ENCODE measurements around the gene OR4F6.
"Not testable (repeated sequence)": the region's sequence is repeated elsewhere in the genome, so short reads cannot be mapped to it uniquely, and the experiment has no call there.

Gene OR4F6, protein sequence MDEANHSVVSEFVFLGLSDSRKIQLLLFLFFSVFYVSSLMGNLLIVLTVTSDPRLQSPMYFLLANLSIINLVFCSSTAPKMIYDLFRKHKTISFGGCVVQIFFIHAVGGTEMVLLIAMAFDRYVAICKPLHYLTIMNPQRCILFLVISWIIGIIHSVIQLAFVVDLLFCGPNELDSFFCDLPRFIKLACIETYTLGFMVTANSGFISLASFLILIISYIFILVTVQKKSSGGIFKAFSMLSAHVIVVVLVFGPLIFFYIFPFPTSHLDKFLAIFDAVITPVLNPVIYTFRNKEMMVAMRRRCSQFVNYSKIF

DNA sequence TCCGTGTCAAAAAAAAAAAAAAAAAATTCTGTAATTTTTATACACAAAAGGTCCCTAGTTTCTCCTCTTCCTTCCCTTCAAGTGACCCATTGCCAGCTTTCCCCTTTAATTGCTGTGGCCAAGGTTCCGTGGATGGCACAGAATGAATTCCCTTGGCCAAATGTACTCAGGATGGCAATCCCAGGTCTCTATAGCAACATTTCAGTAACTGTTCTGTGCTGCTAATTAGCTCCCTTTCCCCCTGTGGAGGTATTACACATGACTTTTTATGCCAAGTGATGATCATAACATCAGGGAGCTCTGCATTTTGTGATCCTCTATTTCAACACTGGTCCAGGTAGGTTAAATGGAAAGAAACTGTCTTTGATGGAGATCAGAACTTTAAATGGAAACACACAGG lies at the start of gene OR4F6:
OR4F6 (plus strand) TSS at position 301 of the 400 bp plus-strand sequence. CDS start 2,211 bp downstream, outside the sequence.
- DNase-seq: no peak

DNA sequence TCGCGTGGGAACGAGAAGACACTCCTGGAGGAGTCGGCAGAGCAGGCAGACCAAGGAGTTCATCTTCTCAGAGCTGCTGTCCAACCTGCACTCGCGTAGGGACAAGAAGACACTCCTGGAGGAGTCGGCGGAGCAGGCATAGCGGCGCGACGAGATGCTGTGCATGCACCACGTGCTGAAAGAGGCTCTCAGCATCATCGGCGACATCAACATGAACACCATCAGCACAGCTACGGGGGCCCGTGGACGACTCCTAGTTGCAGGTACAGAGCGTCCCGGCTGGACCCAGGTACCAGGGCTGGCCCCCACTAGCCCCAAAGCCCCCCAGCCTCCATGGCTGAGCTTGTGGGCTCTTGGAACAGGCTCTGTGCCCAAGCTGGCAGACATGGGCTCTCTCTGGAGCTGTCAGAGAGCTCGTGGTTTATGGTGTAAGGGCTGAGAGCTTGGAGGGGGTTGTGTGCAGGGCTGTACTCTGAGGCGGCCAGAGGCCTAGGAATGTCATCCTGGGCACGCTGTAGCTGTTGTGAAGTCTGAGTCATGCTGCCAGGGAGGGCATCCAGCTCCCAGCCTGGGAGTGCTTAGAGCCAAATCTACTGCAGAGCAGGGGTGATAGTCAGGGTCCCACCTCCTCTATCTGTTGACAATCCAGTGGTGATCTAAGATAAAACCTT lies 38.5 kb upstream of the OR4F6 start:
- DNase-seq: not testable (repeated sequence)

DNA sequence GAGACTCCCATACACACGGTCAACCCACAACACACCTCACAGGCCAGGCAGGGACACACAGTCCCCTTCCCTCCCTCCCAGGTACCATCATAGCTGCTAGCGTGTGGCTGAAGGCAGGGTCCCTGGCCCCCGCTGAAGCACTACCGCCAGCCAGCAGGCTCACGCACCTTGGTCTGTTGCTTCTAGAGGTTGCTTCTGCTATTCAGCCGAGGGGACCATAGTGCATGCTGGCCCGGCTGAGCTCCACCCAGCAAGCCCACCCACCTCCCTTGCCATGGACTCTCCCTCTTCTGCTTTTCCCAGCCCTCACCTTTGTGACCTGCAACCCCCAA lies 38.0 kb upstream of the OR4F6 start:
- not testable (repeated sequence) for DNase-seq

DNA sequence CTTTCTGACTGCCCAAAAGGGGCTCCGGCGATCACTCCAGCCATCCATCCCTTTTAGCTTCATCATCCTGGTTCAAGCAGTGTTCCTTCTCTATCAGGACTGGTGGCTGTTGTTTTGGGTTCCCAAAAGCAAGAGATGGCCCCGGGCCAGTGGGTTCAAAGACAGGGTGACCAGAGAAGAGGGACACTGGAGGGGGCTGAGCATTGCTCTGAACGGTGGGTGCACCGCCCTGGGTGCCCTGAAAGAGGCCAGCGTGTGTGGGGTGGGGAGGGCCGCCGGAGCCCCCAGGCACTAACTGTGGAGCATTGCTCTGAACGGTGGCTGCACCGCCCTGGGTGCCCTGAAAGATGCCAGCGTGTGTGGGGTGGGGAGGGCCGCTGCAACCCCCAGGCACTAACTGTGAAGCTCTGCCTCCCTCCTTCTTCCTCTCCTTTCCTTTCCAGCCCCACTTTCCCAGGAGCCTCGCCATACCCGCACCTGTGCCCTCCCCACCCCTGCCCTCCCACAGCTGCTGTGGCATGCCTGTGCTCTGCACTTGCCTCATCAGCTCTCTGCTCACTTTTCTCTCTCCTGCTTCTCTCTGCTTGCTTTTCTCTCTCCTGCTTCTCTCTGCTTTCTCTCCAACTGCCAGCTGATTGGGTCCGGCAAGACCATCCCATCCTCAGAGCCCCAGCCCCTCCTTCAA lies 37.4 kb upstream of the OR4F6 start:
- DNase-seq: no peak

DNA sequence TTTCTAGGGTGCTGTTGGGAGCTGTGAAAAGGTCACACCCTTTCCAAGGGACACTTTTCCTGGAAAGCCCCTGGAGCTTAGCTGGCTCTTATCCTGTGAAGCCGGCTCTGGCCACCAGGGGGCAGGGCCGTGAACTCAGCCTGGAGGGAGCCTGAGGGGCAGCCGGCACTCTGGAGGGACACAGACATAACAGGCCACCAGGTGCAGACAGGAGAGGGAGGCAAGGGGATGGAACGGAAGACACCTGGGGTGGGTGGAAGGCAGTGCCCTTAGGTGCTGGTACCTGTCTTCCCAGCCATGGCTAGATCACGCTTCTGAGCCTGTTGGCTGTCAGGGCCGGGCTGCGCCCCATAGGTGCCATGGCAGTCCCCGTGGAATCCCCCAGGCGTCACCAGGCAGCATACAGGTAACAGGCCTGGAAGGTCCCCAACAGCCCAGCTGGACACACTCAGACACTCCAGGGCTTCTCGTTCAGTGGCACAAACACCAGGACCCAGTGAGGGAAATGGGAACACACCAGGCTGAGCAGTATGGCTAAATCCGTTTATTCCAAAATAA lies 36.1 kb upstream of the OR4F6 start:
- not testable (repeated sequence) for DNase-seq

DNA sequence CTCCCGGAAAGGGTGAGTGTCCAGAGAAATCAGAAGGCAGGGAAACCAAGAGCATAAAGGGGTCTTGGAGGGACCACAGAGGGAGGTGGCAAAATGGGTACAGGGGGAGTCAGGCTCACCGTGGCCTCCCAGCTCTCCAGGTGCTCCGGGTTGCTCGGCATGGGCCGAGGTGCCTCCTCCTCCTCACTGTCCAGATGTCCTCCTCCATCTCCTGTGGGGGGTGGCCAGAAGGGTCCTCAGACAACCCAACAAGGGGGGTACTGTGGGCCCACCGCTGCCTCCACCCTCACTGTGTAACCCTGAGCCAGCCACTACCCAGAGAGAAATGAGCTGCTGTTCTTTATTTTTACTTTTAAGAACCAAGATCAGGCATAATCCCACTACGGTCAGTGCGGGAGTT lies 30.4 kb upstream of the OR4F6 start:
- no peak for DNase-seq

DNA sequence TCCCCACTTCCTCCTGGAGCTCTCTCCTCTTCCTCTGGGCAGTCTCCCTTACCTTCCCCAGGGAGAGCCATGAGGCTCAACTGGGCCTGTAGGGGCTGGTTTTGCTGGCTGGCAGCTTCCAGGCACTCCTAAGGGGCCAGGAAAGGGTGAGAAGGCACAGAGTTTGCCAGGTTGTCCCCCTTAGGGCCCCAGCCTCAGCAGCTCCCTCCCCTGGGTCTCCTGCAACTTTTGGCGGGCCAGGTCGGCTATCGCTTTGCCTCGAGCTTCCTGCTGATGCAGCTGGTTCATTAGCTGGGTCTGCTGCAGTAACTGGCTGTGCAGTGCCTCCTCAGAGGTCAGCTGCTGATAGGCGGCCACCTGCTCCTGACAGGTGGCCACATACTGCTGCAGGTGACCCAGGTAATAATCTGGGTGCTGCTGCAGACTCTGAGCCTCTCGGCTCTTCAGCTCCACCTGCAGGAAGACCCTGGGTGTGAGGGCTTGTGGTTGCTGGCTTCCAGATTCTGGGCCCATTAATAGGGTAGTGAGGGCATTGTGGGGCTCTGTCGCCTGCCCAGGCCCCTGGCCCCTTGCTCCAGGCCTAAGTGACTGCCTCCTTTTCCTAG lies 29.7 kb upstream of the OR4F6 start:
- no peak for DNase-seq

DNA sequence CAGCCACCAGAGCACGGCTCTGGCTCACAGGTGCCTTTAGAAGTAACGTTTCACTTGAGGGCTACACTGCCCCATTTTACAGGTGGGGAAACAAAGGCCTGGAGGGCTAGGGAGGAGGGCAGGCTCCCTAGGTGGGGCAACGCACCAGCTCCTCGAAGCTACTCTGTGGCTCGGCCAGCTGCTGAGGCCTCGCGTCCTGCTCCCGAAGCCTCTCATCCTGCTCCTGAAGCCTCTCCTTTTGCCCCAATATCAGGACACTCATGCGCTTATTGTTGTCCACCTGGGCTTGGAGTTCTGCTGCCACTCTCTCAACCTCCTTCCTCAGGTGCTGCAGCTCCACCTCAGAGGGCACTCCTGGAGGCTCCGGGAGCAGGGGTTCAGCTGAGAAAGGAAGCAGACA lies 28.2 kb upstream of the OR4F6 start:
- DNase-seq: no peak

DNA sequence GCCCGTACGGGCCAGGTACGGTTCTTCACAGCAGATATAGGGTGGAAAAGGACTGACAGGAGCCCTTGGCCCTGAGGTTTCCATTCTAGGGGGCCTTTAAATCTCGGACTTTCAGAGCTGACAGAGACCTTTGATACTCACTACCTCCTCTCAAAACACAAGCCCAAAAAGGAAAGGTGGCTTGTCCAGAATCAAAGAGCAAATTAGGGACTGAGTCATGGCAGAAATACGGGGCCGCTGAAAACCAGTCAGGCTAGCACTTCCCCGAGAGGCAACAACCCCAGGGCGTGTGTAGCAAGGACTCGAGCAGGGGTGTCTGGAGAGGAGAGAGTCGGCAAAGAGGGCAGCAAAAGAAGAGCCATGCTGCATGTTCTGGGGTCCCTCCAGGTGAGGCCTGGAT lies 24.7 kb upstream of the OR4F6 start:
- not testable (repeated sequence) for DNase-seq

DNA sequence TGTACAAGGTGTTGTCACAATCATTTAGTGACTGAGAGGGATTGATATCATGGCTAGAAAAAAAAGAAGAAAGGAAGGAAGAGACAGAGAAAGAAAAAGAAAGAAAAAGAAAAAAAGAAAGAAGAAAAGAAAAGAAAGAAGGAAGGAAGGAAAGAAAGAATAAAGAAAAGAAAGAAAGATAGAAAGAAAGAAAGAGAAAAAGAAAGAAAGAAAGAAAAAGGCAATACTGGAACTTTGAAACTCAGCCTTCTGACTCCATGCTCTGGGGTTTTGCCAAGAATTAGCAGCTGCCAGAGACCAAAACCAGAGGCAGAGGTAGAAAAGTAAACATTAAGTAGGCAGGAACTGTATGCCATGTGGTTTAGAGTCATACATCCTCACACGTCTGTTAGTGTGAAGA lies 23.1 kb upstream of the OR4F6 start:
- not testable (repeated sequence) for DNase-seq

DNA sequence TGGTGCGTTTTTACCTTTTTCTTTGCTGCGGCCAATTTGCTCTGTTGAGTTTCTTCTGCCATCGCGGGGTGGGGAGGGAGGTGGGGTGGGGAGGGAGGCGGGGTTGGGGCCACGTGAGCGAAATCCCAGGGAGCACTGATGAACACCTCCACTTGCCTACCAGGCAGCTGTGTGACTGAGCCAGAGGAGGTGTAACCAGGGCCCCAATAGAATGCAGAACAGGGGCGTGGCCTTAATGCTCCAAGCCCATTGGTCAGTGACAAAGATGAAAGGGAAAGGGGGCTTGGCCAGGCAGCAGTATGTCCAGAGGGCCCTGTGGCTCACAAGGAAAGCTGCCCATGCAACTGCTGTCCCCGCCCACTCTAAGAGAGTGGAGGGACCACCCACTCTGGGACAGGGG lies 21.4 kb upstream of the OR4F6 start:
- no peak for DNase-seq

DNA sequence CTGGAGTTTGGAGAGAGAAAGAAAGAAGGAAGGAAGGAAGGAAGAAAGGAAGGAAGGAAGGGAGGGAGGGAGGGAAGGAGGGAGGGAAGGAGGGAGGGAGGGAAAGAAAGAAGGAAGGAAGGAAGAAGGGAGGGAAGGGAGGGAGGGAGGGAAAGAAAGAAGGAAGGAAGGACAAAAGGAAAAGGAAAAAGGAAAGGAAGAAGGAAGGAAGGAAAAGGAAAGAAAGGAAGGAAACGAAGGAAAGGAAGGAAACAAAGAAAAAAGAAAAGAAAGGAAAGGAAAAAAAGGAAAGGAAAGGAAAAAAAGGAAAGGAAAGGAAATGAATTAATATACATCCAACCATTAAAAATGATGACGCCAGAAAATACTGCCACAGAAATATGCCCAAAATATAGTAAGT lies 18.7 kb upstream of the OR4F6 start:
- DNase-seq: no peak

DNA sequence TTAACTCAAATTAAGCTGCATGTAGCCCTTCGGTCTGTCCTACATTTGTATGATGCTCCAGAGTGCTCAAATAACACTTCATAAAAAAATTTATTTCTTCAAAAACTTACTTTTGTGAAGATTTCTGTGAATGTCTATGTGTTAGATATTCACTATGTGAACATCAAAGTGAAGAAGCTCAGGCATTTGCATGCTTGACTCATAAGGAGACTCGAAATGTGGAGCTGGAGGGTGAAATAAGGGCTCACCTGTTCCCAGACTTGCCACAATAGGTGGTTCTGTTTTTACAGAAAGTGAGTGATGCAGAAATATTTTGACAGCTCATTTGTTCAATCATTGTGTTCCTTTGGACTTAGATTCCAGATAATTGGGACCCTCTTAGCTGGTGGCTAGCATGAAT lies 16.9 kb upstream of the OR4F6 start:
- DNase-seq: not testable (repeated sequence)

DNA sequence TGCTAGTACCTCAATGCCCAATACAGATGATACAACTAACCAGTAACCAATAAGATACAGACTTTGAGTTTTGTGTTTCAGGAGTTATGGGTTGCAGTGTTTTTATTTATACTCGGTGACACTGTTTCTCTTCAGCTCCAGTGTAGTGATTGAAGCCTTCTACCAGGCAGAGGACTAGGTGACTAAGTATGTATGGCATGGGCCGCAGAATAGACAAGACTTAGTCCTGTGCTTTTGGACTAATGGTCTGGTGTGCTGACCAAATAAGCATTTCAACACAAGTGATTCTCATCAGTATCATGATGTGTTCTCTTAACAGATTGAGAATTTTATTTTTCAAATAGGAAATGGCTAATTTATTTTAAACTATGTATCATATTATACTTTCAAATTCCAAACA lies 15.3 kb upstream of the OR4F6 start:
- DNase-seq: not testable (repeated sequence)

DNA sequence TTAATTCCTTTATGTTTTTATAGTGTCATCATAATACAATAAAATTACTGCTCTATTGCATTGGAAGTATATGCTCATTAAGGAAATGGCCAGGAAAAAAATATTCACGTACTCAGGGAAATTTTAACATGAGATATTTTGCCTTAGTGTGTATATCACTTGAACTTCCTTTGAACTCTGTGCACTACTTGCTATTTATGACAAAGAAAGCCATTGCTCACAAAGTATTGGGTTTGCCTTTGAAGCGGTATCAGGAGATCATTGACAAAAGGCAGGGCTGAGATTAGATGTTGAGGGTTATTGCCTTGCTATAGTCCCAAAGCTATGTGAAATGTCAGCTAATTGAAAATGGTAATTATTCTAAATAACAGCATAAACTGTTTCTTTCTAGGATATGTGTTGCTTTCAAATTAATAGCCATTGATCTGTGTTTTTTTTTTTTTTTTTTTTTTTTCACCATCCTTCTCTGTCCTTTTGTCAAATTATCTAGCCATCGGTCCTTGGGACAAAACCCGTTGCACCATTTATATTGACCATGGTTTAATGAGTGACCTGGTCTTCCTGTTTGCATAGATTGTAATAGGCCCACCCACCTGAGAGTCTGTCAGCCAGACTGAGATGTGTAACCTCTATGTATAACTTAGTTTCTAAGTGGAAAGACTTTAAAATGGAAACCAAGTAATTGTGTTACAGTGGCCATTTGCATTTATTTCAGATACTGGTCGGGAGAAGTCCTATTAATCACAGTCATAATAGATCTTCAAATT lies 14.6 kb upstream of the OR4F6 start:
- DNase-seq: not testable (repeated sequence)

DNA sequence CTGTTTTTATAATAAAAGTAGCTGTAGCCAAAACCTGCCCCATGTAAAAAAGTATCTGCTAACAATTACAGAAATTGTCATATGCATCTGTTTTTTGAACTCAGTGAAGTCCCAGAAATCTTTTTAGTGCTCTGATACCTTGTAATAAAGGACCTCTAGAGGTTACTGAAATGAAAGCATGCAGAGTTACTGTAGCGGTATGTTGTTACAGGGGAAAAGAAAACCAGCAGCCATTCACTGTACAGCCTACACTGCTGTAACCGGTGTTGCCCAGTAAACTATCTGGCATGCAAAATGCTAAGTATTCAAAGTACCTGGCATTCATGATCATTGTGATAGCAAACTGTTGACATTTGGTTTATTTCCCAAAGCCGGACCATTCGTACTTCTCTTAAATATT lies 12.6 kb upstream of the OR4F6 start:
- DNase-seq: not testable (repeated sequence)

DNA sequence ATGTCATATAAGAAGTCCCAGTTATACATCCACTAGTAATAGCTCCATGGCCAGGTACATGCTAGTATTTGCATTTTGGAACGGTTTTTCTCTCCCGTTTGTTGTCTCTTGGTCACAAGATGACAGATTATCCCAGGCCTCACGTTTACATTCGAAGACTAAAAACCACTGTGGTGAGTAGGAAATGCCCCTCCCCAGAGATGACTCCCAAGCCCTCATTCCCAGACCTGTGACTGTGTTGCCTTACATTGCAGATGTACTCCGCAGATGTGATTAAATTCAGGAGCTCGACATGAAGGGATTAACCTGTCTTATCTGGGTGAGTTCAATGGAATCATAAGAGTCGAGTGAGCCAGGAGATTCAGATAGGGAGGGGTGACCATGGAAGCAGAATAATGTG lies 9.3 kb upstream of the OR4F6 start:
- not testable (repeated sequence) for DNase-seq

DNA sequence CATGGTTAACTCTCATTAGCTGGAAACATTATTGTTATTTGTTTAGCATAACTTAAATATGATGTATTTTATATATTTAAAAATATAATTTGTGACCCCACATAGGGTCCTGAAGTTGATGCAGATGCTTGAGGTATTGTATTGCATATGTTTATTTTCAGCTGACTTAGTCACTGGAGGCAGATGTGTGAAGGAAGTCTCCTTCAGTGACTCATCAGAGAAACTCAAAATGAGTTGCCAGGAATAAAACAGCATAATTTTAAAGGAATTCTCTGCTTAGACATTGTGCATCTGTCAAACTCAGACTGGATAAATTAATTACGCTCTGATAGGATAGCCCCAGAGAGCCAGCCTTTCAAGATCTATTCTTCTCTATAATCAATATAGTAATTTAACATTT lies 7.9 kb upstream of the OR4F6 start:
- DNase-seq: no peak

DNA sequence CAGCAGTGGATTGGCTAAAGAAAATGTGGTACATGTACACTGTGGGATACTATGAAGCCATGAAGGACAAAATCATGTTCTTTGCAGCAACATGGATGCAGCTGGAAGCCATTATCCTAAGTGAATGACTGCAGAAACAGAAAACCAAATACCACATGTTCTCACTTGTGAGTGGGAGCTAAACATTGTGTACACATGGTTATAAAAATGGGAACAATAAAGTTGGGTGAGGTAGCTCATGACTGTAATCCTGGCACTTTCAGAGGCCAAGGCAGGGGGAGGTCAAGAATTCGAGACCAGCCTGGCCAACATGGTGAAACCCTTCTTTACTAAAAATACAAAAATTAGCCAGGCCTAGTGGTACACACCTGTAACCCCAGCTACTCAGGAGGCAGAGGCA lies 3.6 kb upstream of the OR4F6 start:
- no peak for DNase-seq

DNA sequence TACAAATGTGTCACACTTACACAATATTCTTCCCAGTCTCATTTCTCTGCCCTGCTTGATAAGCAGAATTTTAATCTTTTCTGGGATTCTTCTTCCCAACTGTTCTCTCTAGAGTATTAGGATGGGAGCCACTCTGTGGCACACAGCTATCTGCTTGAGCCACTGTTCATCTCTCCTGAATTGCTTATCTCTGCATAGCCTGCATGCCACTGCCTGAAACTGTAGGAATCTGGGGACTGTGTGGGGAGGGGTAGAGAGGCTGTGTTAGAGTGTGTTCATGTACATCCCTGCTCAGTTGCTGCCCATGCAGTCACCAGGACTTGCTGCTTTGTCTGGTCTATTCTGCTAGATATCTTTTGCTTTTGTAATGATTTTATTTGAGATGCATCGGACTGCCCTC lies 2.3 kb upstream of the OR4F6 start:
- no peak for DNase-seq

DNA sequence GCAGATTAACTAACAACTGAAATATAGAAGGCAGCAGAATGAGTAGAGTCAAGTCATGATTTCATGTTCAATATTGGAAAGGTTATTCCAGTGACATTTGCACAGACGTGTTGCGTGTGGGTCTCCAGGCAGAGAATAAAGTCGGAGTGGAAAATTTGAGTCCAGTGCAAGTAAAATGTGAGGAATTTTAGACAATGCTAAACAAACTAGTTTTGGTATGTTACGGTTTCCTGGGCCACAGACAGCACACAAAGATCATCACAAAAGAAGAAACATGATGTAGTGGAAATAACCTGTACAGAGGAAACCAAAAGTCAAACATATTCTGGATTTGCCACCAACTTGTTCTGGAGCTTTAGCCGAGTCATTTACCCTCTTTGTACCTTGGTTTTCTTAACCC lies 367 bp downstream of the OR4F6 start:
- no peak for DNase-seq

DNA sequence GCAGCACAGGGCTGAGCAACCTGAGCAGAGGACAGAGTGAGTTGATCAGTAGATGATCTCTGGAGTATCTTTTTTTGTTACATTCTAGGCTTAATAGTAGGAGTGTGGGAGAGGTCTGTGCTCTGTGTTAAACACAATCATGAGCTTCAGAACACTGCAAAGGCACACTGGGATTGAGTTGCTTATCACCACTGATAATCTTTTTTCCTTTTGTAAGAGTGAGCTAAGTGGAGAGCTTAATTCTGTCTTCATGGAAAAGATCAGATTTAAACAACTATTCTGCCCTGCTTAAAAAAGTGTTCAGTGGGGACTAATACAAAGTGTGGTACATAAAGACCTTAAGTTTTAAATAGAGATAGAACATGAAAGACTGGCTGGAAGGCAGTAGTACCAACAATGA lies 1.1 kb downstream of the OR4F6 start:
- no peak for DNase-seq

DNA sequence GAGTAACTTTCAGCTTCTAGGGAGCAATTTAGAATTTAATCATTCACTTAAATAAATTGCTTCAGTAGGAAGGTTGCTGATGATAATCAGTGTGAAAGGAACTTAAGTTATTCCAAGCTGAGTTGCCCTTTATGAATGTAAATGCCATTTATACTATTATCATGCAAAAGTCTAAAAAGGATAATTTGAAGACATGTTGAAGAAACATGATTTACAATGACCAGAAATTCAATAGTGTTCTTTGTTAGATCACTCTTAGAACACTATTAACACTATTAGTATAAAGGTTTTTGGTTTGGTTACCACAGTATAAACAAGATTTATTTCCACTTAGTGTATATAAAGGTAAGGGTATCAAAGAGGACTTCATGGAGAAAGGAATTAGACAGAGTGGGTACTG lies 1.6 kb downstream of the OR4F6 start:
- no peak for DNase-seq
